HG03060 (cell line): ENCODE measurements around the gene TRIOBP.

ENCODE experiments used
- ATAC-seq: cut with Tn5 transposase; IDR thresholded peaks from one replicate; pipeline ENCODE4 v1.9.1; 2021; ENCODE audit warnings: low read depth, moderate number of reproducible peaks; ENCODE audit not compliant: unreplicated experiment

Gene TRIOBP

GRCh38 chr22:37820350-37820749, 123.5 kb downstream of the TRIOBP start:
- no peak for ATAC-seq

- no peak for ATAC-seq
Measured at GRCh38 chr22:37822079-37822833, 125.4 kb downstream of the TRIOBP start.

GRCh38 chr22:37823134-37823985, 126.5 kb downstream of the TRIOBP start, which contains the start of gene GALR3:
GALR3 (plus strand) TSS chr22:37823382; CDS start chr22:37823407, 25 bp downstream.
- ATAC-seq = no peak

- no peak for ATAC-seq
Measured at GRCh38 chr22:37824674-37825641, 128.1 kb downstream of the TRIOBP start.
